ENCODE results near the gene TMEM198. TPM values are rescaled to one million over a fixed set of nuclear protein-coding genes. Genes with fewer than 3 reads are reported as not detected.

Gene TMEM198
- total and polyA plus RNA-seq, 2 donors (not counting 1 experiment from before 2014, with no cell fraction given), result 0.39 to 1.1 TPM

DNA sequence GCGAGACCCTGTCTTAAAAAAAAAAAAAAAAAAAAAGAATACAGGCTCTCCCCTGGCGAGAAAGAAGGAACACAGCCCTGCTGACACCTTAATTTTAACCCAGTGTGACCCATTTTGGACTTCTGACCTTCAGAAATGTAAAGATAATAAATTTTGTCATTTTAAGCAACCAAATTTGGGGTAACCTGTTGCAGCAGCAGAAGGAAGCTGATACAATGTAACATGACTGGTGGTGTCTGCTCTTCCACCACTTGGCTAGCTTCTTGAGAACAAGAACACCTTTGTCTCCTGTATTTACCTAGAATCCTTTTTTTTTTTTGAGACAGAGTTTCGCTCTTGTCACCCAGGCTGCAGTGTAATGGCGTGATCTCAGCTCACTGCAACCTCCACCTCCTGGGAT, 47.3 kb downstream of the TMEM198 start:
- no peak overlapping the region for H3K27ac Mint-ChIP-seq
- no peak for TF ChIP-seq EZH2 (IDR thresholded peaks at IDR 0.05; ENCODE audit: borderline replicate concordance, insufficient read depth, low read depth, low read length, poor library complexity, severe bottlenecking)
- TF ChIP-seq, protein P1, sequence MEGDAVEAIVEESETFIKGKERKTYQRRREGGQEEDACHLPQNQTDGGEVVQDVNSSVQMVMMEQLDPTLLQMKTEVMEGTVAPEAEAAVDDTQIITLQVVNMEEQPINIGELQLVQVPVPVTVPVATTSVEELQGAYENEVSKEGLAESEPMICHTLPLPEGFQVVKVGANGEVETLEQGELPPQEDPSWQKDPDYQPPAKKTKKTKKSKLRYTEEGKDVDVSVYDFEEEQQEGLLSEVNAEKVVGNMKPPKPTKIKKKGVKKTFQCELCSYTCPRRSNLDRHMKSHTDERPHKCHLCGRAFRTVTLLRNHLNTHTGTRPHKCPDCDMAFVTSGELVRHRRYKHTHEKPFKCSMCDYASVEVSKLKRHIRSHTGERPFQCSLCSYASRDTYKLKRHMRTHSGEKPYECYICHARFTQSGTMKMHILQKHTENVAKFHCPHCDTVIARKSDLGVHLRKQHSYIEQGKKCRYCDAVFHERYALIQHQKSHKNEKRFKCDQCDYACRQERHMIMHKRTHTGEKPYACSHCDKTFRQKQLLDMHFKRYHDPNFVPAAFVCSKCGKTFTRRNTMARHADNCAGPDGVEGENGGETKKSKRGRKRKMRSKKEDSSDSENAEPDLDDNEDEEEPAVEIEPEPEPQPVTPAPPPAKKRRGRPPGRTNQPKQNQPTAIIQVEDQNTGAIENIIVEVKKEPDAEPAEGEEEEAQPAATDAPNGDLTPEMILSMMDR (IDR thresholded peaks at IDR 0.05), result no peak
- CTCF ChIA-PET, result no interaction called here
- intact Hi-C loops (cut with micrococcal nuclease), result loop anchor here (10.0 kb wide), 1 partner anchor 316 kb away; the partner anchor contains the start of gene DNAJB2
- no peaks in the 10 kb centered on the region for H3K9me3 Mint-ChIP-seq (ENCODE audit: insufficient read depth)
- Histone ChIP-seq H3K4me2 (replicated peaks; ENCODE audit: low read depth, low read length, poor library complexity, severe bottlenecking) (no peak overlapping the region), H4K20me1 (ENCODE audit: control insufficient read depth, insufficient read depth, low read length, poor library complexity, severe bottlenecking) (no peaks in the 10 kb centered on the region), H3K4me3 (ENCODE audit: control extremely low read depth in 1 of 5, extremely low read depth in 1 of 5, insufficient read depth in 1 of 5, low read depth in 2 of 5, low read length in 4 of 5) (no peak overlapping the region), H3K9me3 (ENCODE audit: control extremely low read depth in 1 of 3, control insufficient read depth in 2 of 3, insufficient read depth in 1 of 3, low read length in 2 of 3) (no peaks in the 10 kb centered on the region), H3K27me3 (replicated peaks in 1 of 4; ENCODE audit: control extremely low read depth in 1 of 4, control insufficient read depth in 3 of 4, insufficient read depth in 4 of 4, low read length in 3 of 4) (peaks cover 0 to 9% (median 3%) of the 10 kb centered on the region in 4 experiments), H3K36me3 (replicated peaks in 1 of 2; ENCODE audit: control extremely low read depth in 1 of 2, control insufficient read depth in 1 of 2, extremely low read depth in 1 of 2, insufficient read depth in 2 of 2, low read length in 1 of 2) (no peaks in the 10 kb centered on the region), H3K9ac (ENCODE audit: low read length) (no peak overlapping the region), H3K4me1 (ENCODE audit: control insufficient read depth in 2 of 2, insufficient read depth in 2 of 2, low read length in 2 of 2) (no peaks in the 10 kb centered on the region), H3K79me2 (ENCODE audit: control insufficient read depth, insufficient read depth, low read length) (no peaks in the 10 kb centered on the region), H2AFZ (ENCODE audit: insufficient read depth, low read depth, low read length, poor library complexity, severe bottlenecking) (no peak overlapping the region), H3K27ac (ENCODE audit: low read length in 2 of 2) (no peak overlapping the region)
- H3K4me3 Mint-ChIP-seq, result no peak overlapping the region
- H3K4me1 Mint-ChIP-seq, result no peaks in the 10 kb centered on the region
- DNase-seq (no peak), ATAC-seq (ENCODE audit: low read depth) (no peak)
- POLR2A ChIA-PET, result no interaction called here
- peaks cover 45% of the 10 kb centered on the region for H3K27me3 Mint-ChIP-seq
- no CpG with 5 or more reads among the region's 4 CpGs for whole genome bisulfite sequencing (ENCODE audit: insufficient coverage)

DNA sequence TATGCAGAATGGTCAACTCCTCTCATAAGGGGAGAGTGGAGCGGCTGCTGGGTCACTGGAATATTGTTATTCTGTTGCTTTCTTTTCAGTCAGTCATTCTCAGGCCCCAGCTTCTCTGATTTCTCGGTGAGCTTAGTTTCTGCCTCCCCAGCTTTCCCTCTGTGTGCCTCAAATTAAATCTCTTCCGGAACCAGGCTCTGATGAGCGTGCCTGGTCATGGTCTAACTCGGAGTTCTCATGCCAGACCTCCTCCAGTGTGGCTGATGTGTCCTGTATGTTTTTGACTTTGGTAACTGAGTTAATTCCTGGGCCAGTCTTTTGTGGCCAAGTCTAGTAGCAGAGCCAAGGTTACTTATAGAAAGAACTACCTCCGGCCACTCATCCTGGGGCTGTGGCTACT, 48.9 kb downstream of the TMEM198 start:
- no peaks in the 10 kb centered on the region for H3K79me2 ChIP-seq (ENCODE audit: control insufficient read depth, insufficient read depth, low read length)
- Mint-ChIP-seq H3K9me3 (ENCODE audit: insufficient read depth) (no peaks in the 10 kb centered on the region), H3K4me1 (peaks cover 10% of the 10 kb centered on the region), H3K4me3 (no peak overlapping the region), H3K27me3 (peaks cover 29% of the 10 kb centered on the region), H3K27ac (no peak overlapping the region)
- no peak overlapping the region for H3K9ac ChIP-seq (ENCODE audit: low read length)
- ATAC-seq (ENCODE audit: low read depth), result no peak
- no peaks in the 10 kb centered on the region for H4K20me1 ChIP-seq (ENCODE audit: control insufficient read depth, insufficient read depth, low read length, poor library complexity, severe bottlenecking)
- CTCF ChIA-PET, result no interaction called here
- no peak for DNase-seq
- peaks cover 0 to 13% (median 2%) of the 10 kb centered on the region in 4 experiments for H3K27me3 ChIP-seq (replicated peaks in 1 of 4; ENCODE audit: control extremely low read depth in 1 of 4, control insufficient read depth in 3 of 4, insufficient read depth in 4 of 4, low read length in 3 of 4)
- intact Hi-C loops (cut with micrococcal nuclease), result loop anchor here (10.0 kb wide), 1 partner anchor 318 kb away; the partner anchor contains the start of gene DNAJB2
- no peaks in the 10 kb centered on the region for H3K9me3 ChIP-seq (ENCODE audit: control extremely low read depth in 1 of 3, control insufficient read depth in 2 of 3, insufficient read depth in 1 of 3, low read length in 2 of 3)
- no peak overlapping the region for H3K27ac ChIP-seq (ENCODE audit: low read length in 2 of 2)
- H3K4me2 ChIP-seq (replicated peaks; ENCODE audit: low read depth, low read length, poor library complexity, severe bottlenecking), result no peak overlapping the region
- WGBS (ENCODE audit: insufficient coverage), result 100% methylated on average over 2 of the region's 6 CpGs
- peaks cover 5 to 6% of the 10 kb centered on the region in 2 donors for H3K4me1 ChIP-seq (ENCODE audit: control insufficient read depth in 2 of 2, insufficient read depth in 2 of 2, low read length in 2 of 2)
- no peak overlapping the region for H3K4me3 ChIP-seq (ENCODE audit: control extremely low read depth in 1 of 5, extremely low read depth in 1 of 5, insufficient read depth in 1 of 5, low read depth in 2 of 5, low read length in 4 of 5)
- no peaks in the 10 kb centered on the region for H3K36me3 ChIP-seq (replicated peaks in 1 of 2; ENCODE audit: control extremely low read depth in 1 of 2, control insufficient read depth in 1 of 2, extremely low read depth in 1 of 2, insufficient read depth in 2 of 2, low read length in 1 of 2)
- POLR2A ChIA-PET, result no interaction called here
- TF ChIP-seq EZH2 (IDR thresholded peaks at IDR 0.05; ENCODE audit: borderline replicate concordance, insufficient read depth, low read depth, low read length, poor library complexity, severe bottlenecking), result no peak
- no peak overlapping the region for H2AFZ ChIP-seq (ENCODE audit: insufficient read depth, low read depth, low read length, poor library complexity, severe bottlenecking)

Data from B cell (primary cell).